H9 (cell line): ENCODE measurements around the gene PRDM11. TPM values are rescaled to one million over a fixed set of nuclear protein-coding genes. Genes with fewer than 3 reads are reported as not detected.

Experiments used
- DNase-seq: peaks from one replicate; pipeline ENCODE4 v3.0.0-alpha.2; 2017
- H2AFZ ChIP-seq: one replicate; pipeline ENCODE4 v1.6.1; 2013; ENCODE audit warnings: mild to moderate bottlenecking, low read length, control low read depth, moderate library complexity
- H2AK5ac ChIP-seq: 2 replicates; pipeline ENCODE4 v1.6.1; 2013; ENCODE audit warnings: low read length, control low read depth, mixed read lengths; ENCODE audit not compliant: insufficient read length
- H2BK120ac ChIP-seq: one replicate; pipeline ENCODE4 v1.6.1; 2013; ENCODE audit warnings: low read depth, mild to moderate bottlenecking, low read length, control low read depth, inconsistent platforms; ENCODE audit not compliant: poor library complexity, severe bottlenecking
- H2BK12ac ChIP-seq: 2 replicates; pipeline ENCODE4 v1.6.1; 2013; ENCODE audit warnings: low read length, control low read depth, mixed read lengths, low read depth; ENCODE audit not compliant: insufficient read length
- H2BK15ac ChIP-seq: 2 replicates; pipeline ENCODE4 v1.6.1; 2013; ENCODE audit warnings: low read depth, low read length, control low read depth
- H2BK20ac ChIP-seq: one replicate; pipeline ENCODE4 v1.6.1; 2013; ENCODE audit warnings: low read depth, mild to moderate bottlenecking, low read length, control low read depth, inconsistent platforms; ENCODE audit not compliant: poor library complexity, severe bottlenecking
- H2BK5ac ChIP-seq: 2 replicates; pipeline ENCODE4 v1.6.1; 2013; ENCODE audit warnings: low read length, control low read depth, mixed read lengths; ENCODE audit not compliant: insufficient read length
- H3K14ac ChIP-seq: 2 replicates; pipeline ENCODE4 v1.6.1; 2013; ENCODE audit warnings: low read length, control low read depth; ENCODE audit not compliant: insufficient read depth
- H3K18ac ChIP-seq: 2 replicates; pipeline ENCODE4 v1.6.1; 2013; ENCODE audit warnings: low read depth, mild to moderate bottlenecking, mixed read lengths, low read length, control low read depth; ENCODE audit not compliant: insufficient read length
- H3K23ac ChIP-seq: 2 replicates; pipeline ENCODE4 v1.6.1; 2013; ENCODE audit warnings: low read length, control low read depth, mixed read lengths, low read depth; ENCODE audit not compliant: insufficient read length
- H3K23me2 ChIP-seq: 2 replicates; pipeline ENCODE4 v1.6.1; 2013; ENCODE audit warnings: low read depth, mild to moderate bottlenecking, mixed read lengths, low read length, control low read depth; ENCODE audit not compliant: insufficient read length, poor library complexity, severe bottlenecking
- H3K27ac ChIP-seq: 2 replicates; pipeline ENCODE4 v1.5.1; 2013; ENCODE audit warnings: low read length, control low read depth, mixed read lengths, low read depth; ENCODE audit not compliant: insufficient read length
- H3K27me3 ChIP-seq: 2 replicates; pipeline ENCODE4 v1.6.1; 2013; ENCODE audit warnings: low read length, control low read depth, inconsistent platforms; ENCODE audit not compliant: insufficient read depth
- H3K4ac ChIP-seq: 2 replicates; pipeline ENCODE4 v1.6.1; 2013; ENCODE audit warnings: low read depth, mild to moderate bottlenecking, control low read depth, inconsistent platforms, low read length, moderate library complexity
- H3K4me1 ChIP-seq: 2 replicates; pipeline ENCODE4 v1.6.1; 2013; ENCODE audit warnings: low read length, control low read depth, inconsistent platforms; ENCODE audit not compliant: insufficient read depth
- H3K4me2 ChIP-seq: 2 replicates; pipeline ENCODE4 v1.6.1; 2013; ENCODE audit warnings: low read length, control low read depth, mixed read lengths; ENCODE audit not compliant: insufficient read length, insufficient read depth
- H3K56ac ChIP-seq: 2 replicates; pipeline ENCODE4 v1.6.1; 2013; ENCODE audit warnings: low read depth, mild to moderate bottlenecking, mixed read lengths, low read length, control low read depth; ENCODE audit not compliant: insufficient read length
- H3K79me1 ChIP-seq: 2 replicates; pipeline ENCODE4 v1.6.1; 2013; ENCODE audit warnings: low read depth, mild to moderate bottlenecking, moderate library complexity, low read length, control low read depth, inconsistent platforms; ENCODE audit not compliant: insufficient read depth, poor library complexity, severe bottlenecking
- H3K79me2 ChIP-seq: 2 replicates; pipeline ENCODE4 v1.6.1; 2013; ENCODE audit warnings: low read length, control low read depth, inconsistent platforms; ENCODE audit not compliant: insufficient read depth
- H3K9ac ChIP-seq: 2 replicates; pipeline ENCODE4 v1.6.1; 2013; ENCODE audit warnings: low read length, control low read depth, mixed read lengths; ENCODE audit not compliant: insufficient read length; ENCODE audit errors: extremely low read depth
- H3K9me3 ChIP-seq: one replicate; pipeline ENCODE4 v1.6.1; 2013; ENCODE audit warnings: low read depth, low read length, inconsistent platforms; ENCODE audit not compliant: control insufficient read depth
- H3T11ph ChIP-seq: one replicate; pipeline ENCODE4 v1.6.1; 2013; ENCODE audit warnings: mild to moderate bottlenecking, low read length, control low read depth, inconsistent platforms
- H4K20me1 ChIP-seq: one replicate; pipeline ENCODE4 v1.6.1; 2013; ENCODE audit not compliant: control insufficient read depth, insufficient read length, insufficient read depth
- H4K5ac ChIP-seq: 2 replicates; pipeline ENCODE4 v1.6.1; 2013; ENCODE audit warnings: low read depth, mild to moderate bottlenecking, mixed read lengths, low read length, control low read depth; ENCODE audit not compliant: insufficient read length
- H4K8ac ChIP-seq: replicated peaks from 2 replicates; pipeline ENCODE4 v1.6.1; 2013; ENCODE audit warnings: low read length, control low read depth, mixed read lengths, low read depth; ENCODE audit not compliant: insufficient read length
- H4K91ac ChIP-seq: 2 replicates; pipeline ENCODE4 v1.6.1; 2013; ENCODE audit warnings: low read depth, mild to moderate bottlenecking, moderate library complexity, mixed read lengths, low read length, control low read depth; ENCODE audit not compliant: insufficient read length
- H3K27ac Mint-ChIP-seq, 3 experiments: 2 replicates in 2 of 3; 3 replicates in 1 of 3; pipeline ENCODE4 v1.8.0; 2020 to 2021; ENCODE audit warnings: mixed read lengths in 3 of 3, mild to moderate bottlenecking in 1 of 3, moderate library complexity in 1 of 3
- H3K27me3 Mint-ChIP-seq: 2 replicates; pipeline ENCODE4 v1.8.0; 2021; ENCODE audit warnings: low read depth, mild to moderate bottlenecking, moderate library complexity, mixed read lengths
- H3K36me3 Mint-ChIP-seq, 3 experiments: 2 replicates in 2 of 3; 3 replicates in 1 of 3; pipeline ENCODE4 v1.8.0; 2020 to 2021; ENCODE audit warnings: low read depth in 3 of 3, mixed read lengths in 3 of 3; ENCODE audit not compliant: insufficient read depth in 1 of 3
- H3K4me1 Mint-ChIP-seq, 2 experiments: 2 replicates each; pipeline ENCODE4 v1.8.0; 2020; ENCODE audit warnings: mixed read lengths in 2 of 2
- H3K4me3 Mint-ChIP-seq, 2 experiments: 2 replicates in 1 of 2; 3 replicates in 1 of 2; pipeline ENCODE4 v1.8.0; 2020 to 2021; ENCODE audit warnings: mild to moderate bottlenecking in 2 of 2, mixed read lengths in 2 of 2, moderate library complexity in 1 of 2
- H3K9me3 Mint-ChIP-seq, 2 experiments: 2 replicates in 1 of 2; 3 replicates in 1 of 2; pipeline ENCODE4 v1.8.0; 2020; ENCODE audit warnings: mild to moderate bottlenecking in 2 of 2, mixed read lengths in 2 of 2, moderate library complexity in 1 of 2
- WGBS: extraction: QIAGEN DNeasy Blood & Tissue Kit; methylation state at CpG from one replicate; pipeline ENCODE4 v1.1.7; 2013; ENCODE audit warnings: missing lambda C conversion rate, low lambda C conversion rate, mixed read lengths; ENCODE audit not compliant: insufficient read length; ENCODE audit errors: extremely low coverage; 5-methylcytosine and 5-hydroxymethylcytosine counted together
- total RNA-seq: library from RNA; stranded (reverse); gene quantifications from 2 replicates; pipeline ENCODE4 v1.2.1, GENCODE V29; 2021
- TF ChIP-seq, protein P1 (sequence below): fragments of 200-600 bp; sonication (generic); conservative IDR thresholded peaks from 3 replicates; pipeline ENCODE4 v1.8.0; 2021; ENCODE audit warnings: antibody characterized with exemption, mild to moderate bottlenecking

PRDM11 gene
- total RNA-seq, 1 experiment from 2014 or later, result 11.5 TPM

DNA sequence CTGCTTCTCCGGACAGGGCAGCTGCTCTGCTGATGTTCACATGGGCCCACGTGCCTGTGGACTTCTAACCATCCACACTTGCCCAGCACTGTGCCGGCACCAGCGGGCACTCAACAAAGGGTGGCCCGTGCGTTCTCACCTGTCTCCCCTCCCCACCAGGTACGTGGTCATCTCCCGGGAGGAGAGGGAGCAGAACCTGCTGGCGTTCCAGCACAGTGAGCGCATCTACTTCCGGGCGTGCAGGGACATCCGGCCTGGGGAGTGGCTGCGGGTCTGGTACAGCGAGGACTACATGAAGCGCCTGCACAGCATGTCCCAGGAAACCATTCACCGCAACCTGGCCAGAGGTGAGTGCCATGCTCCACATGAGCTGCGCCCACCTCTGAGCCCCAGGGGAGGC, 73.0 kb downstream of the PRDM11 start:
- no peak overlapping the region for H3K23ac ChIP-seq
- H4K5ac ChIP-seq, result no peak overlapping the region
- no peak overlapping the region for H3T11ph ChIP-seq
- DNase-seq, result no peak
- H3K9me3 ChIP-seq, result no peaks in the 10 kb centered on the region
- no peak overlapping the region for H3K4me3 Mint-ChIP-seq
- no peak overlapping the region for H2BK120ac ChIP-seq
- H2AFZ ChIP-seq, result no peak overlapping the region
- no peak overlapping the region for H4K8ac ChIP-seq
- WGBS, result no CpG with 5 or more reads among the region's 18 CpGs
- H2BK12ac ChIP-seq, result no peak overlapping the region
- no peak overlapping the region for H3K56ac ChIP-seq
- H3K27me3 Mint-ChIP-seq, result no peaks in the 10 kb centered on the region; the same call in 1 of the 2 replicates
- H3K9ac ChIP-seq, result no peak overlapping the region
- H2AK5ac ChIP-seq, result no peak overlapping the region
- TF ChIP-seq, protein P1, sequence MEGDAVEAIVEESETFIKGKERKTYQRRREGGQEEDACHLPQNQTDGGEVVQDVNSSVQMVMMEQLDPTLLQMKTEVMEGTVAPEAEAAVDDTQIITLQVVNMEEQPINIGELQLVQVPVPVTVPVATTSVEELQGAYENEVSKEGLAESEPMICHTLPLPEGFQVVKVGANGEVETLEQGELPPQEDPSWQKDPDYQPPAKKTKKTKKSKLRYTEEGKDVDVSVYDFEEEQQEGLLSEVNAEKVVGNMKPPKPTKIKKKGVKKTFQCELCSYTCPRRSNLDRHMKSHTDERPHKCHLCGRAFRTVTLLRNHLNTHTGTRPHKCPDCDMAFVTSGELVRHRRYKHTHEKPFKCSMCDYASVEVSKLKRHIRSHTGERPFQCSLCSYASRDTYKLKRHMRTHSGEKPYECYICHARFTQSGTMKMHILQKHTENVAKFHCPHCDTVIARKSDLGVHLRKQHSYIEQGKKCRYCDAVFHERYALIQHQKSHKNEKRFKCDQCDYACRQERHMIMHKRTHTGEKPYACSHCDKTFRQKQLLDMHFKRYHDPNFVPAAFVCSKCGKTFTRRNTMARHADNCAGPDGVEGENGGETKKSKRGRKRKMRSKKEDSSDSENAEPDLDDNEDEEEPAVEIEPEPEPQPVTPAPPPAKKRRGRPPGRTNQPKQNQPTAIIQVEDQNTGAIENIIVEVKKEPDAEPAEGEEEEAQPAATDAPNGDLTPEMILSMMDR, result no peak
- H4K20me1 ChIP-seq, result no peaks in the 10 kb centered on the region
- H3K4me1 Mint-ChIP-seq, result peaks cover 0 to 3% of the 10 kb centered on the region in 2 experiments; a peak in 1 of 4 replicates
- no peaks in the 10 kb centered on the region for H3K23me2 ChIP-seq
- H3K4me1 ChIP-seq, result no peaks in the 10 kb centered on the region
- no peak overlapping the region for H3K18ac ChIP-seq
- no peak overlapping the region for H3K27ac Mint-ChIP-seq
- no peak overlapping the region for H4K91ac ChIP-seq
- no peaks in the 10 kb centered on the region for H3K9me3 Mint-ChIP-seq
- H2BK5ac ChIP-seq, result no peak overlapping the region
- H3K79me2 ChIP-seq, result no peaks in the 10 kb centered on the region
- H3K36me3 Mint-ChIP-seq, result peaks cover 0 to 4% (median 0%) of the 10 kb centered on the region in 3 experiments; a peak in 2 of 7 replicates
- no peak overlapping the region for H3K27ac ChIP-seq
- H2BK15ac ChIP-seq, result no peak overlapping the region
- no peak overlapping the region for H3K4ac ChIP-seq
- H3K14ac ChIP-seq, result no peak overlapping the region; the same call in 1 of the 2 replicates
- no peaks in the 10 kb centered on the region for H3K27me3 ChIP-seq
- no peak overlapping the region for H3K4me2 ChIP-seq
- no peak overlapping the region for H2BK20ac ChIP-seq
- H3K79me1 ChIP-seq, result no peaks in the 10 kb centered on the region
